Upper lobe of left lung (tissue), 6 donors: Measurements from ENCODE around the gene CPNE8. TPM values are rescaled to one million over a fixed set of nuclear protein-coding genes. Genes with fewer than 3 reads are reported as not detected.

ENCODE experiments used
- ATAC-seq, 2 donors: fragments of 200-7000 bp; cut with Tn5 transposase; one replicate each; pipeline ENCODE4 v1.9.1; 2022; ENCODE audit warnings: mild to moderate bottlenecking in 2 of 2, moderate library complexity in 2 of 2; ENCODE audit not compliant: low FRiP score in 2 of 2
- DNase-seq, 2 donors: peaks; one replicate each; pipeline ENCODE4 v3.0.0-alpha.2; 2019 to 2020
- H3K27ac ChIP-seq, 4 donors: fragments of 200-600 bp; sonication (generic); one replicate each; pipeline ENCODE4 v1.5.1; 2016 to 2019
- H3K27me3 ChIP-seq, 4 donors: fragments of 200-600 bp; sonication (generic); one replicate each; pipeline ENCODE4 v1.5.1; 2017 to 2019
- H3K36me3 ChIP-seq, 4 donors: fragments of 200-600 bp; sonication (generic); one replicate each; pipeline ENCODE4 v1.5.1; 2016 to 2019
- H3K4me1 ChIP-seq, 4 donors: fragments of 200-600 bp; sonication (generic); one replicate each; pipeline ENCODE4 v1.5.1; 2018 to 2019
- H3K4me3 ChIP-seq, 4 donors: fragments of 200-600 bp; sonication (generic); one replicate each; pipeline ENCODE4 v1.5.1; 2017 to 2019; ENCODE audit warnings: mild to moderate bottlenecking in 2 of 4, moderate library complexity in 1 of 4
- H3K9me3 ChIP-seq, 4 donors: fragments of 200-600 bp; sonication (generic); one replicate each; pipeline ENCODE4 v1.5.1; 2018 to 2019
- EP300 ChIP-seq, 4 donors: sonication (generic); formaldehyde crosslinking; IDR thresholded peaks; one replicate each; pipeline ENCODE4 v1.5.1; 2017; ENCODE audit warnings: antibody characterized with exemption in 4 of 4, control low read depth in 2 of 4
- POLR2A ChIP-seq, 4 donors: fragments of 450-650 bp; IDR thresholded peaks; one replicate each; pipeline ENCODE4 v1.5.1; 2016 to 2017; ENCODE audit warnings: antibody characterized with exemption in 4 of 4, mild to moderate bottlenecking in 2 of 4
- POLR2AphosphoS5 ChIP-seq, 2 donors: sonication (generic); formaldehyde crosslinking; IDR thresholded peaks; one replicate each; pipeline ENCODE4 v1.5.1; 2017; ENCODE audit warnings: antibody characterized with exemption in 2 of 2
- WGBS, 2 donors: methylation state at CpG; one replicate each; pipeline ENCODE4 v1.1.5; 2017 to 2018; 5-methylcytosine and 5-hydroxymethylcytosine counted together
- total RNA-seq, 6 donors: library from RNA; depleted of rRNA in 4 of 6; stranded (reverse); fragments of >200 nt in 4 of 6; gene quantifications; one replicate each; pipeline versions ENCODE4 v1.1.0 to v1.2.1, GENCODE V29; 2016 to 2021
- TF ChIP-seq, protein P1 (sequence below), 6 experiments: fragments of 450-650 bp in 4 of 6; fragments of 200-600 bp in 2 of 6; sonication (generic) in 2 of 6; IDR thresholded peaks; one replicate each; pipeline ENCODE4 v1.5.1; 2016 to 2019; ENCODE audit warnings: antibody characterized with exemption in 6 of 6
- donor health status: DM: no; HTN: no; CAD: no; lungs with moderate emphysema.
- donor health status: DM: no; HTN: yes; CAD: no; lungs with severe emphysema.

Gene CPNE8
- total RNA-seq, 6 donors from 2014 or later: 14.3 to 38.8 (median 20.2) TPM

DNA sequence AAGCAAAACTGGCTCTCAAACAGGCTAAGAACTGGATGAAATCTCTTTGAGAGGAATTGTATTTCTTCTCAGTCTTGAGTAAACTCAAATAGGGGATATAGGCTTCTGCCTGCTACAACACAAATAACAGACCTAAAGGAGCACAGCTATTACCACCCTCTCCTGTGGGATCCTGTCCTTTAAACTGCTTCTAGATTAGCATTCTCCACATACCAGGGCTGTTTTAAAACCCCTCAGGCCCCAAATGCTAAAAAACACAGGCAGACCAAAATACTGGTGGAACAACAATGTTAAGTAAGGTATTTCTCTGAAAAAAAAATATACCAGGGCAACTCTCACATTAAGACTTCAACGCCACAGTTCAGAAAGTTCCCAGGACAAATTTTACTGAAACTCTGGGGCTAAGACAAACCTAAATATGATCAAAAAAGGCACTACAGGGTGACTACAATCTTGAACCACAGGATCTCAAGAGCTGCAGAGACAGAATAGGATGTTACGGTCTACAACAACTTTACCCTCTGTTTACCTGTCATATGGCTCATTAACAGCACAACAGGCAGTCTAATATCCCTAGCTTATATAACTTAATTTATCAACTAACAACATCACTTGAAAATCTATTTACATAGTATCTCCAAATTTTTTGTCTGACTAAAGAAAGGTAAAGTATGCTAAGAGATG lies 7.2 kb downstream of the CPNE8 start:
- Histone ChIP-seq H3K27me3 (no peaks in the 10 kb centered on the region), H3K4me3 (no peak overlapping the region), H3K4me1 (peaks cover 8 to 28% (median 11%) of the 10 kb centered on the region in 4 donors), H3K9me3 (no peaks in the 10 kb centered on the region), H3K27ac (peak overlapping the region in 2 of 4 donors; percentile 1 to 4), H3K36me3 (no peaks in the 10 kb centered on the region)
- WGBS, 2 donors: 76 to 79% methylated on average over 2 of the region's 2 CpGs
- DNase-seq (no peak), ATAC-seq (no peak)
- TF ChIP-seq, protein P1, sequence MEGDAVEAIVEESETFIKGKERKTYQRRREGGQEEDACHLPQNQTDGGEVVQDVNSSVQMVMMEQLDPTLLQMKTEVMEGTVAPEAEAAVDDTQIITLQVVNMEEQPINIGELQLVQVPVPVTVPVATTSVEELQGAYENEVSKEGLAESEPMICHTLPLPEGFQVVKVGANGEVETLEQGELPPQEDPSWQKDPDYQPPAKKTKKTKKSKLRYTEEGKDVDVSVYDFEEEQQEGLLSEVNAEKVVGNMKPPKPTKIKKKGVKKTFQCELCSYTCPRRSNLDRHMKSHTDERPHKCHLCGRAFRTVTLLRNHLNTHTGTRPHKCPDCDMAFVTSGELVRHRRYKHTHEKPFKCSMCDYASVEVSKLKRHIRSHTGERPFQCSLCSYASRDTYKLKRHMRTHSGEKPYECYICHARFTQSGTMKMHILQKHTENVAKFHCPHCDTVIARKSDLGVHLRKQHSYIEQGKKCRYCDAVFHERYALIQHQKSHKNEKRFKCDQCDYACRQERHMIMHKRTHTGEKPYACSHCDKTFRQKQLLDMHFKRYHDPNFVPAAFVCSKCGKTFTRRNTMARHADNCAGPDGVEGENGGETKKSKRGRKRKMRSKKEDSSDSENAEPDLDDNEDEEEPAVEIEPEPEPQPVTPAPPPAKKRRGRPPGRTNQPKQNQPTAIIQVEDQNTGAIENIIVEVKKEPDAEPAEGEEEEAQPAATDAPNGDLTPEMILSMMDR (IDR thresholded peaks at IDR 0.05): no peak
- no peak for TF ChIP-seq POLR2A (IDR thresholded peaks at IDR 0.05)
- no peak for TF ChIP-seq EP300 (IDR thresholded peaks at IDR 0.05)
- no peak for TF ChIP-seq POLR2AphosphoS5 (IDR thresholded peaks at IDR 0.05)

DNA sequence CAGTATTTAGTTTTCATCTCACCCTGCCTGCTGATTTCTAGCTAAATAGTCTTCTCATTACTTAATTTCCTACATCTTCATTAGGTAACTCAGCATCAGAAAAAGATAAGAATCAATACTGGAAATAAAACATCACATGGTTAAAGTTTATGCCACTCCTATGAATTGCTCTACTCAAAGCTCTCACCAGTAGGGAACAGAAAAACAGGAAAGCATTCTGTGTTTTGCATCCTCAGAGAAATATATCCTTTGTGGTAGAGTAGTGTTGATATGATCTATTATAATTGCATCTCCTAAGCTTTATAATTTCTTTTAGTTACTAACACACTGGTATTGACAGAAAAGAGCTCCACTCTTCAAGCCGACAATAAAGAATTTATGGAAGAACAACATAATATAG lies 9.9 kb downstream of the CPNE8 start:
- Histone ChIP-seq H3K4me1 (peaks cover 3 to 28% (median 22%) of the 10 kb centered on the region in 4 donors), H3K9me3 (no peaks in the 10 kb centered on the region), H3K4me3 (no peak overlapping the region), H3K36me3 (no peaks in the 10 kb centered on the region), H3K27ac (peak overlapping the region in 2 of 4 donors; percentile 51 to 53), H3K27me3 (no peaks in the 10 kb centered on the region)
- no peak for DNase-seq
- ATAC-seq: no peak
- TF ChIP-seq EP300 (IDR thresholded peaks at IDR 0.05) (no peak), POLR2AphosphoS5 (IDR thresholded peaks at IDR 0.05) (no peak), POLR2A (IDR thresholded peaks at IDR 0.05) (no peak)
- TF ChIP-seq, protein P1 (IDR thresholded peaks at IDR 0.05): no peak
- WGBS, 2 donors: 56 to 61% methylated on average over 1 of the region's 1 CpG

DNA sequence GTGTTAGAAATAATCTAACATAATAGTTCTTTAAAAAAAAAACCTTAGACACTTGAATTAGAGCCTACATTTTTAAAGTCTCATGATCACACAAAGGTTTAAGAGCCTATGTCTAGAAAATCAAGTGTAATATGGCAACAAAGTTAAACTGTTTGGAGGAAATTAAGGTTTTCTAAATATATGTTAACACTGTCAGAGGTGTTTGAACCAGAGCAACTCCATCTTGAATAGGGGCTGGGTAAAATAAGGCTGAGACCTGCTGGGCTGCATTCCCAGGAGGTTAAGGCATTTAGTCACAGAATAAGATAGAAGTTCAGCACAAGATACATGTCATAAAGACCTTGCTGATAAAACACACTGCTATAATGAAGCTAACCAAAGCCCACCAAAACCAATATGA lies 12.4 kb downstream of the CPNE8 start:
- H3K36me3 ChIP-seq: no peaks in the 10 kb centered on the region
- H3K27ac ChIP-seq: peak overlapping the region in 1 of 4 donors; percentile 10
- ATAC-seq (no peak), DNase-seq (no peak)
- no peak for TF ChIP-seq POLR2A (IDR thresholded peaks at IDR 0.05)
- TF ChIP-seq EP300 (IDR thresholded peaks at IDR 0.05): no peak
- TF ChIP-seq, protein P1 (IDR thresholded peaks at IDR 0.05): no peak
- no peak for TF ChIP-seq POLR2AphosphoS5 (IDR thresholded peaks at IDR 0.05)
- H3K9me3 ChIP-seq: no peaks in the 10 kb centered on the region
- no peaks in the 10 kb centered on the region for H3K27me3 ChIP-seq
- H3K4me1 ChIP-seq: peaks cover 7 to 36% (median 29%) of the 10 kb centered on the region in 4 donors
- no peak overlapping the region for H3K4me3 ChIP-seq

DNA sequence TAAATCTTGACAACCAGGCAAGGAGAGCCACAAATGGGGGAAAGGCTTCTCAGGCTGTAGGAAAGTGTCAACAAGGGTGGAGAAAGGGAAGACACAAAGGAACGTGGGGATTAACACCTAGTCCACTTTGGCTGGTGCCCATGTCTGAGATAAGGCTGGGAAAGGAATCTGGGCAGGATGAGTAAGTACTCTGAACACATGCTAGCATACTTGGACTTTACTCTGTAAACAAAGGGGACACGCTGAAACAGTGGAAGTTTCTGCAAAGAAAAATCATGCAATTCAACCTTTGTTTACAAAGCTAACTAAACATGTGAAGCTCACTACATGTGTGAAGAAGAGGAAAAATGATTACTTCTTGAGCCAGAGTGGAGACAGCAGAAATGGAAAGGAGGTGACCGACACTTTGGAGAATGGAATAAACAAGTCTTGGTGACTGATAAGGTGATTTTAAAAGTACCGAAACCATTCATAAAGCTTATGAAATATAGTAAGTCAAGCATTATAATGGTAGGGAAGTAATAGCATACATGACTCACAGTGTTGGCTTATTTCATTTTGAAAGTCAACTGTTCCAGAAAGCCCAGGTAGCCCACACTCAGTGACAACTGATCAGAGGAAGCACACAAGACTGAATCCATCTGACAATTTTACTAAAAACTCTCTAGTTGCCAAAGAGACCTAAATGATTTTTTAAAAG lies 13.2 kb downstream of the CPNE8 start:
- TF ChIP-seq POLR2AphosphoS5 (IDR thresholded peaks at IDR 0.05) (no peak), EP300 (IDR thresholded peaks at IDR 0.05) (no peak), POLR2A (IDR thresholded peaks at IDR 0.05) (no peak)
- TF ChIP-seq, protein P1 (IDR thresholded peaks at IDR 0.05): no peak
- Histone ChIP-seq H3K27me3 (no peaks in the 10 kb centered on the region), H3K36me3 (no peaks in the 10 kb centered on the region), H3K27ac (peak overlapping the region in 2 of 4 donors; percentile 8 to 35), H3K4me1 (peaks cover 7 to 36% (median 29%) of the 10 kb centered on the region in 4 donors), H3K9me3 (no peaks in the 10 kb centered on the region), H3K4me3 (peak overlapping the region in 1 of 4 donors; percentile 3)
- DNase-seq: no peak
- peak in 1 of 2 donors; percentile 54 for ATAC-seq
- WGBS, 2 donors: 29 to 35% methylated on average over 4 of the region's 4 CpGs
